BJ (cell line): ENCODE measurements around the gene NAT9. TPM values are rescaled to one million over a fixed set of nuclear protein-coding genes. Genes with fewer than 3 reads are reported as not detected.

Experiments
- CTCF ChIA-PET: fragments of 350-600 bp; formaldehyde crosslinking; extraction: SDS; loops from one replicate; lab custom pipeline; 2021; ENCODE audit warnings: antibody characterized with exemption, inconsistent platforms; lab: Yijun Ruan, JAX
- POLR2A ChIA-PET: fragments of 300-600 bp; sonication (Branson Sonifier 250); formaldehyde crosslinking; extraction: SDS; loops from one replicate; lab custom pipeline; 2021; ENCODE audit warnings: antibody characterized with exemption; lab: Charles Lee
- DNase-seq: peaks from one replicate; pipeline ENCODE4 v3.0.0-alpha.2; 2011; ENCODE audit warnings: low read depth
- H3K27me3 ChIP-seq: 2 replicates; pipeline ENCODE4 v1.6.0; 2011; ENCODE audit warnings: low read length; ENCODE audit not compliant: control insufficient read depth, insufficient read depth
- H3K36me3 ChIP-seq: 2 replicates; pipeline ENCODE4 v1.5.1; 2011; ENCODE audit warnings: low read length; ENCODE audit not compliant: control insufficient read depth, insufficient read depth
- H3K4me3 ChIP-seq: 2 replicates; pipeline ENCODE4 v1.5.1; 2011; ENCODE audit warnings: low read depth, mild to moderate bottlenecking, control low read depth, low read length
- CTCF ChIP-seq: IDR thresholded peaks from 2 replicates; pipeline ENCODE4 v1.5.1; 2011; ENCODE audit warnings: low read depth, mild to moderate bottlenecking, control low read depth, inconsistent platforms, low read length, moderate library complexity; ENCODE audit not compliant: insufficient read depth
- polyA plus RNA-seq: library from polyadenylated mRNA; depleted of rRNA; stranded (reverse); fragments of >200 nt; gene quantifications from 2 replicates; pipeline ENCODE4 v1.2.3, GENCODE V29; 2011

Gene NAT9
- polyA plus RNA-seq, 1 experiment, result 50.6 TPM

GRCh38 chr17:74736513-74737298 lies 39.4 kb downstream of the NAT9 start, which contains the start of gene RAB37:
RAB37 (plus strand) TSS chr17:74737256; CDS start chr17:74737273, 17 bp downstream.
- DNase-seq, result no peak
- H3K36me3 ChIP-seq, result no peaks in the 10 kb centered on the region; the same call in 1 of the 2 replicates
- ChIA-PET POLR2A (no interaction called here), CTCF (interaction anchor here (0.7 to 3.7 kb wide), 9 partner anchors 8 to 133 kb away, joined by 3 to 14 read pairs (median 3); no protein-coding TSS in a partner anchor)
- no peak within 1 kb of the TSS for H3K4me3 ChIP-seq
- peaks cover 30% of the 10 kb centered on the region for H3K27me3 ChIP-seq
- no peak for TF ChIP-seq CTCF

GRCh38 chr17:74734256-74734655 lies 41.9 kb downstream of the NAT9 start:
- POLR2A ChIA-PET, result no interaction called here
- peaks cover 27% of the 10 kb centered on the region for H3K27me3 ChIP-seq
- DNase-seq, result no peak
- H3K36me3 ChIP-seq, result no peaks in the 10 kb centered on the region; the same call in 1 of the 2 replicates
- CTCF ChIA-PET, result no interaction called here
- H3K4me3 ChIP-seq, result no peak overlapping the region
- no peak for TF ChIP-seq CTCF

GRCh38 chr17:74733365-74734122 lies 42.6 kb downstream of the NAT9 start:
- no peak for DNase-seq
- CTCF ChIA-PET, result no interaction called here
- no peak for TF ChIP-seq CTCF
- H3K36me3 ChIP-seq, result no peaks in the 10 kb centered on the region; the same call in 1 of the 2 replicates
- no peak overlapping the region for H3K4me3 ChIP-seq
- H3K27me3 ChIP-seq, result peaks cover 22% of the 10 kb centered on the region
- POLR2A ChIA-PET, result no interaction called here

GRCh38 chr17:74732042-74732867 lies 43.9 kb downstream of the NAT9 start:
- POLR2A ChIA-PET, result no interaction called here
- TF ChIP-seq CTCF, result no peak
- CTCF ChIA-PET, result no interaction called here
- no peak for DNase-seq
- Histone ChIP-seq H3K36me3 (no peaks in the 10 kb centered on the region), H3K27me3 (peaks cover 10% of the 10 kb centered on the region), H3K4me3 (no peak overlapping the region)

- POLR2A ChIA-PET, result no interaction called here
- no peak for DNase-seq
- no peak overlapping the region for H3K4me3 ChIP-seq
- no peaks in the 10 kb centered on the region for H3K36me3 ChIP-seq
- no peak for TF ChIP-seq CTCF
- CTCF ChIA-PET, result no interaction called here
- H3K27me3 ChIP-seq, result peaks cover 9% of the 10 kb centered on the region
Measured at GRCh38 chr17:74731347-74731605, 44.9 kb downstream of the NAT9 start.
